IPS DF 4.7 (cell line): ENCODE measurements around the gene C1QTNF6.
"Not testable (repeated sequence)": the region's sequence is repeated elsewhere in the genome, so short reads cannot be mapped to it uniquely, and the experiment has no call there.

Source experiments
- DNase-seq: peaks from one replicate; pipeline ENCODE4 v3.0.0-alpha.2; 2013; ENCODE audit warnings: low spot score; ENCODE audit errors: extremely low read depth

C1QTNF6 gene

DNA sequence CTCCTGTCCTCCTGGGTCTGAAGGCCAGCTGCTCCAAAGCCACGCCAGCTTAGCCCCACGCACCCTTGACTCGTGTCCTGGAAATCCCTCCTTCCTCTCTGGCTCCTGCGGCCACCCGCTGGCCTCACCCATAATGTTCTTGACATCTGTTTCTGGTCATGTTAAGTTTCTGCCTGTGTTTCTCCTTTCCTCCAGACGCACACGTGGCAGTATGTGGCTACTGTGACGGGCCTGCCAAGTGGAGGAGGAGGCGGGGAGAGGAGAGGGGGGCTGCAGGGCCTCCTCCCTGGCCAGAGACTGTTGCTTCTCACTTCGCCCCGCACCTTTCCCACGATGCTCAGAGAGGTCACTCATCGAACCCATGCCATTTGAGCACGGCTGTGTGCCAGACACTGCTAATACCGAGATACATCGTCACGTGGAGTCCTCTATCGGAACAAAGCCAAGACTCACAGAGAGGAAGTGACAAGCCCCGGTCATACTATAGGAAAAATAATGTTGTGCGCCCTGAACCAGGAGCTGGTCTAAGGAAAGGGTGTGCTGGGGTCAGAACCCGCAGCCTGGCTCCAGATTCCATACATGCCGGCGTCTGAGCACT is 11.5 kb downstream of the C1QTNF6 start:
- DNase-seq = no peak

DNA sequence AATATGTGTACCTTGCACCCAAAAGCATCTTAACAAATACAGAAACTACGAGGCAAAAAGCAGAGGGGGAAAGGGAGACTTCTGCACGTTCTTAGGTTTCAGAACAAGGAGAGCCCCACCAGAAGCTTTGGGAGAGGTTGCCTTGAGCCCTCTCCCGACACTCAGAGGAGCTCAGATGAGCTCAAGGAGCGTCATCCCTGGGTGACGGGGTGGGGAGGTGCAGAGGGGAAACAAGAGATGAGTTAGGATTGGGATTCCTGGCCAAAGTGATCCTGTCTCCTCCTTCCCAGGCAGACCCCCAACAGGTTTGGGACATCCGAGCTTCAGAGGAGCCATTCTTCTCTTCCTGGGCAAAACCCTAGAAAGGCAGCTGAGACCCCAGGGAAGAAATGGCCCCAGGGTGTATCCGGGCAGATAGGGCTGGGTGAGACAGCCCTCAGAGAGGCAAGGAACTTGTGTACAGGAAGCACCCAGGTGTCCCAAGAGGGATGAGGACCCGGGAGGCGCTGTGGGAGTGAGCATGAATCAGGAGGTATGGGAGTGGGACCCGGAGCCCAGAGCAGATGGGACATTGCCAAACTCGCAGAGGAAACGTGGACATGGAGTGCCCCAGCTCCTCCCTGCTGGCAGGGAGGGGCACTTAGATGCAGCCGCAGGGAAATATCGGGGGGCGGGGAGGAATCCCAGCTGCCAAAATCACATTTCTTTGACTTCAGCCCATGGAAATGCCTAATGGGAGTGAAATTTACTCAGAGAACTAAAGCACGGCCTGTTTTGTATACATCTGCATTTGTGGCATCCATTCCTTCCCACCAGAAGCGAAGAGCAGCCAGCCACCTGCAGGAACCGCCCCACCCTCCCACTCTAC is 12.4 kb downstream of the C1QTNF6 start:
- no peak for DNase-seq

DNA sequence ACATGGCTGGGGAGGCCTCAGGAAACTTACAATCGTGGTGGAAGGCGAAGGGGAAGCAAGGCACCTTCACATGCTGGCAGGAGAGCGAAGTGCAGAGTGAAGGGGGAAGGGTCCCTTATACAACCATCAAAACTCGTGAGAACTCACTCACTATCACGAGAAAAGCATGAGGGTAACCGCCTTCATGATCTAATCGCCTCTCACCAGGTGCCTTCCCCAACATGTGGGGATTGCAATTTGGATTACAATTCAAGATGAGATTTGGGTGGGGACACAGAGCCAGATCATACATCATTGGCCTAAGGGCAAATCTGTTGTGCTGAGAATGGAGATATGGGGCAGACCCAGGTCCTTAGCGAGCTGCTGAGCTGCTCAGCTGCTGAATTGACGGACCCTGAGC is 13.1 kb downstream of the C1QTNF6 start:
- DNase-seq = no peak

DNA sequence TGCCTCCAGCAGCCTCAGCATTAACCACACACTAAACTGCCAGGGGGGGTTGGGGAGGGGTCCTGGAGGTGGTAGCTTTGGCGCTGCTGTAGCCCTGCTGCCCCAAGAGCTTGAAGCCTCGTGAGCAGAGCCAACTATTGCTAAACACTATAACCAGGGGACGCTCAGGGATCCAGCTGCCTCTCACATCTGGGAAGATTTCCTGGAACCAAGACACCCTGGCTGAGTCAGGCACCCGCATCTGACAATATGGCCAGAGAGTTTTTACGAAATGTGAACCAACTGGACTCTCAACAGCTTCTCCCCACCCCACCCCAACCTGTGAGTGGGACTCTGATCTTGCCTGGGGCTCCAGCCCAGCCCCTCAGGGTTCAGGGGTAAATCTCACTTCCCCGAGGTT is 14.3 kb downstream of the C1QTNF6 start:
- no peak for DNase-seq

DNA sequence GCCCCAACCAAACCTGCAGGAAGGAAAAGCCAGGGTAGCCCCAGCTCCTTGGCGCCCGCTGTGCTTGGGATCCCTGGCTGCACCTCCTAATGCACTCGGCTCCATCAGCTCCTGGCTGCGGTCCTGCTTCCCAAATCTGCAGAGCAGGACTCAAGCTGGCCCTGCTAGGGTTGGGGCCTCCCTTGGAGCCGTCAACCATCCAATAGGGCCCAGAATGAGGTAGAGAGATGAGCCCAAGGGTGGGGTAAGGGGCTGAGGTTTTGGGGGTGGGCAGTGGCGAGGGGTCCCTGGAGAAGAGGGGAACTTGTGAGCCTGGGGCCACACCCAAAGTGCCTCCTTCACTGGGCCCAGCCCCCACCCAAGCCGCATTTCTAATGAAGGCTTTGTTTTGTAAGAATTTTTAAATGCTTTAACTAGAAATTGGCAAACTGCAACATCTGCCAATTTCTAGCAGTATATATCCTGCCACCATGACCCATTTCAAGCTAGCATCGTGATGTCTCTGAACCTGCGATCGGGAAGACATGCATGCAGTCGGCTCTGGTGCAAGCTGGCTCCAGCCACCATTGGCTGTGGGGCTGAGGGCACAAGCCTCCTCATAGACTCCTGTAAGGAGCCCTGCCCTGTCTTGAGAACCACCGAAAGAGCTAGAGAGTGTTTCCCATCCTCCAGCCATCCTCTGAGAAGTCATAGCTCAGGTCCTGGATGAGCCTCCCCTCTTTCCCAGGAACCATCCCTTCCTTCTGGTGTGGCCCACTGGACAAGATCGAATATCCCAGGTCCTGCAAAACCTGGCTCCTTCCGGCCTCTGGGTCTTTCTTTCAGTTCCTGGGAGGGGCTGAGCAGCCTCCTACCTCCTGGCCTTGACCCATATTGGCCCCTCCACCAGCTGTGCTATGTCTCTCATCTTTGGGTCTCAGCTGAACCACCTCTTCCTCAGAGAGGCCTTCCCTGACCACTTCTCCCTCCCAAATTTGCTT is 15.5 kb downstream of the C1QTNF6 start:
- no peak for DNase-seq

DNA sequence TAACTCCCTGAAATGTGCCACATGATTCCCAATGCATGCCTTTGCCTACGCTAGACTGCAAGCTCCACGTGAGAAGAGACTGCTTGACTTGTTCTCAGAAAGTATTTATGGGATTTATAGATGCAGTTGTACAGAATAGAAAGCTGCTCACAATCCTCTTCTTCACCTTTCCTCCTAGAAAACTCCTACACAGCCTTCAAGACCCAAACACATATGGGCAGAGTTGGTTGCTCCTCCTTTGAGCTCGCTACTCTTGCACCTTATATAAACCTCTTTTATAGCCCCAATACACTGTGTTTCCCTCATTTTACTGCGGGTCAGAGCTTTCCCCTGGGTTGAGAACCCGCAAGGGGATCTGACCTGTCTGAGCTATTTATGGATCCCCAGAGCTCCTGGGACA is 16.4 kb downstream of the C1QTNF6 start:
- DNase-seq = no peak

DNA sequence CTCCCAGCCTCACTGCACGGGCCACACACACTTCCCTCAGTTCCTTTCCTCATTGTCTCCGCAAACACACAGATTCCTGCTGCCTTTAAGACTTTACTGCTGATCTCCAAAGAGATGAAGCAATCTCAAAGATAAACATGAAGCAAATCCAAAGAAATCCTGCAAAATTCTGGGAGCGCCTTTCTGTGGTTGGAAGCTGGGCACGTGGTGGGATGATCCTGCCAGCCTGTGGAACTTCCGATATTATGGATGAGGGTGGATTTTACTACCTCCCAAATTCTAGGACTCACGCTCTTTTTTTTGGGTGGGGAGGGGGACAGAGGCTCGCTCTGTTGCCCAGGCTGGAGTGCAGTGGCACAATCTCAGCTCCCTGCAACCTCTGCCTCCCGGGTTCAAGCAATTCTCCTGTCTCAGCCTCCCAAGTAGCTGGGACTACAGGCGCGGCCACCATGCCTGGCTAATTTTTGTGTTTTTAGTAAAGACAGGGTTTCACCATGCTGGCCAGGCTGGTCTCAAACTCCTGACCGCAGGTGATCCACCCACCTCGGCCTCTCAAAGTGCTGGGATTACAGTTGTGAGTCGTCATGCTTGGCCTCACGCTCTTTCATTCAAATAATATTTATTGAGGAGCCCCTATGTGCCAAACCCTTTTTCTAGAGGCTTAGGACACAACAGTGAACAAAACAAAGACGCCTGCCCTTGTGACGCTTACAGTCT is 17.2 kb downstream of the C1QTNF6 start:
- DNase-seq = not testable (repeated sequence)

DNA sequence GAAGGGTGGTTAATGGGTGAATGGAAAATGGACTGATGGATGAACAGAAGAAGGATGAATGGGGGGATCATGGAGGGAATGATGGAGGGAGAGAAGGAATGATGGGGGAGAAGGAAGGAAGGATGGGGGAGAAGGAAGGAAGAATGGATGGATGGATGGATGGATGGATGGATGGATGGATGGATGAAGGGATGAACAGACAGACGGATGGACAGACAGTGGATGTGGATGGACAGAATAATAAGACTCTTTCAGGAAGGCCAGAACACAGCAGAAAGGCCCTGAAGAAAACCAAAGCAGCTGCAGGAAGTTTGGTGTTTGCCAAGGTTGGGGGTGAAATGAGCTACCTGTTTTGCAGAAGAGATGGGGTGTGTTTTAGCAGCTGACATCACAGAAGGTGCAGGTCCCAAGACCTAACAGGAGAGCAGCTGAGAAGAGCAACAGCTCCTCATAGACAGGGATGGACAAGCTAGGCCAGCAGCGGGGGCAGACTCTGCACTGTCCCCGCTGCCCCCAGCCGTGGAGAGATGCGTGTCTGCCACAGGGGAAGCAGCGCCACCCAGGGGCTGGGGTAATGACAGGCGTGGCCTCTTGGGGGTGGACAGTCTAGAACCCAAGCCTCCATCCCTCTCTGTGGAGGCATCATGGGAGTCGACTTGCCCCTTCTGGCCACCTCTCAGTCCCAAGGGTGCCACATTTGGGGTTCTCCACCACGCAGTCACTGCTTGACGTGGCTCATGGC is 17.9 kb downstream of the C1QTNF6 start:
- no peak for DNase-seq

DNA sequence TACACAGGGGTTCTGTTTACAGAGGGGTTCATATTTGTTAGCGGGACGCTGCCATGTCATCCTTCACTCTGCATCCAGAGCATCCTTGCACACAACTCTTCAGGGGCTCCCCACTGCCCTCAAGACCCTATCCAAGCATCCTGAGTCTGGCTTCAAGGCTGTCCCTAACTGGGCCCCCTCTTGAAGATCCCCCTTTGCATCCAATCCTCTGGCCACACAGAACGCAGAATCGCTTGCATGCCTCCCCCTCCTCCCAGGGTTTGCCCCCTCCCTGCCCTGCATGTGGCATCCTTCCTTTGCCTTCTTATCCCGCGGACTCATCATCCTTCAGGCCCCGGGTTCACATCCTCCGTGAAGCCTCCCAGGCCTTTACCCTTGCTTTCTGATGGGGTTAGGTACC is 18.6 kb downstream of the C1QTNF6 start:
- DNase-seq = no peak

DNA sequence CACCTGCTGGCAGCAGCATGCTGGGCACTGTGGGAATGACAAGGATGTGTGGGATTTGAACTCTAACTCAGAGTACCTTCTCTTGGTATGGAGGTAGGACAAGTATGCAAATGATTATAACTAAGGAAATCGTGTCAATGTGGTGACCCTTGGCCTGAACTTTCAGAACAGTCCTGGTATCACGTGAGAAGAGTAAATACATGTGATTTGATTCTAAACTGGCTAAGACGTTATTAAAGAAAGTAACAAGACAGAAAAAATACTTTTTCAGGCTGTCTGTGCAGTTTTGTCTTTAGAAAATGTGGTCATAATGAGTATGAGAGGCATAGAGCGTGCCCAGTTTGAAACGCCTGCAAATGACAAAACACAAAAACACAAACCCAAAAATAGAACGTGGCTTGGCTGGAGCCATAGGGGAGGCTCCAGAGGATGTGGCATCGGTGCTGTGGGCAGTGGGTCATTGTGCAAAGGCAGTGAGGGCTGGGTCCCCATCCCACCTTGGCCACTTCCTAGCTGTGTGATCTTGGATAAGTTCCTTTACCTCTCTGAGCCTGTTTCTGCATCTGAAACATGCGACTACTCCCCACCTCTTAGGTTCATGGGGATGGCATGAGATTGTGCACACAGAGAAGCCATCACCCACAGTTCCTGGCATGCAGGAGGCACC is 19.9 kb downstream of the C1QTNF6 start:
- DNase-seq = no peak

DNA sequence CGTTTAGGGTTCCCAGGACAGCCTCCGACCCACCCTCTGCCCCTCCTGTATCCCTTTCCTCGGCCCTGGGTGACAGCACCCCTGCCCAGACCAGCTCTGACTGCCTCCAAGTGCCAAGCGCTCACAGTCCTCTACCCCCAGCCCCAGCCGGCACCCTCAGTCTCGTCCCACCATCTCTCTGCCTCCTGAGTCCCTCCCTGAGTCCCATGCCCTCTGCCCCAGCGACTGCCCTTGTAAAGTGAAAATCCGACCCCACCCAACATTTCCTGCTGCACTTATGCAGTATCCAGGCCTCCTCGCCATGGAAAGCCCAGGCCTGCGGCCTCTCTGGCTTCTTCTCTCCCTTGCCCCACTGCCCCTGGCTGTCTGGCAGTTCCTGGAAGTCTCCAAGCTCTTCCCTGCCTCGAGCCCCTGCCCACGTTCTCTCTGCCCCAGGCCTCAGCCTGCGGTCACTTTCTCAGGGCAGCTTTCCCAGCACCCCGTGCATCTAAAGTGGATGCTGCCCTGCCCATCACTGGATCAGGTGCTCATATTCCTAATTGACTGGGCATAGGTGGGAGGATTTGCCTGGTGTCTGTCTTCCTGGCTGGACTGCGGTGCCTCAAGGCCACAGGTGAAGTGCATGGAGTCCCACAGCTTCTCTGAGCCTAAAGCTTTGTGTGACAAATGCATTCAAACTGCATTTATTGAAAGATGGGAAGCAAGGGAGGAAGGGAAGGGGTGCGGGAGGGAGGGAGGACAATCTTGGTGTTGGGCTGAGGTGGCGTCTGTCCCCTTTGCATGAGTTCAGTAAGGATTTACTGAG is 20.7 kb downstream of the C1QTNF6 start:
- no peak for DNase-seq

DNA sequence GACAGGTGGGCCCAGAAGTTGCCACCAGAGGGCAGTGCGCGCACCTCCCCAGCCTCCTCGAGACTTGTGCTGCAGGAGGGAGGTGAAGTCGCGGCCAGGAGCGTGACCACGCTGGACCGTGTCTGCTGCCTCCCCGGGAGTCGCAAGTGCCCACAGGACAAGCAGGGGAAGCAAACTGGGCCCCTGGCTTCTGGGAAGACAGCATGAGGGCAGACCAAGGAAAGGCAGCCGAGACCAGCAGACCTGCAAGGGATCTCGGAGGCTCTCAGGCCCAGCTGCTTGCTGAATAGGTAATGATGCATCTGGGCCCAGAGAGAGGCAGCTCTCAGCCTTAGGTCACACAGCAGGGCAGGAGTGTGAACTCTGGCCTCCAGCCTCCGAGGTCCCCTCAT is 21.4 kb downstream of the C1QTNF6 start:
- no peak for DNase-seq

DNA sequence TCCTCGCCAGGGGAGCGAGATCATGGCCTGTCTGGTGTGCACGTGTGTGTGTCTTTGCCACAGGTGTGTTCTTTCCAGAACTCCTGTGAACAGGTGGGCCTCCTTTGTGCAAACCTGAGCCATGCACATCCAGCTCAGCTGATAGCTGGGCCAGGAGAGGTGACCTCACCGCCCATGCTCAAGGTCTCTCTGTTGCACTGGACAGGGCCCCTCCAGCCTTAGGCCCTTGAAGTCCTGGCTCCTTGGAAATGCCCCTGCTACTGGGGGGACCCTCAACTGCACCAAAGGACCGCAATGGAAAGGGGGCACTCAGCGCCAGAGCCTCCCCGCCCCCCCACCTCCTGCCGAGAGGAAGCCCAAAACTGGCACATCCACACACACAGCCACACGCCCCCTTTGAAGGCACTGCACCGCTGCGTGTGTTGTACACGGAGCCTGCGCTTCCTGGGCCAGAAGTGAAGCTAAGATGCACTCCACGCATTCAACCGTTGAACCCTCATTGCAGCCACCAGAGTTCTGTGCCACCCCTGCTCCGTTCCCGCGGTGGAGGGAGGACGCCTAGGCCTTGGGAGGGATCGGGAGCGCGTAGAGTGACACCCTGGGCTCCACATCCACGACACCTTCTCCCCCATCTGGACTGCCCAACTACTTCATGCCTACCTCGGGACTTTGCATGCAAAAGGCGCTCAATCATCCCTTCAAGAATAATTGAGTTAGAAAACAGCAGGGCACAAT is 21.9 kb downstream of the C1QTNF6 start:
- no peak for DNase-seq

DNA sequence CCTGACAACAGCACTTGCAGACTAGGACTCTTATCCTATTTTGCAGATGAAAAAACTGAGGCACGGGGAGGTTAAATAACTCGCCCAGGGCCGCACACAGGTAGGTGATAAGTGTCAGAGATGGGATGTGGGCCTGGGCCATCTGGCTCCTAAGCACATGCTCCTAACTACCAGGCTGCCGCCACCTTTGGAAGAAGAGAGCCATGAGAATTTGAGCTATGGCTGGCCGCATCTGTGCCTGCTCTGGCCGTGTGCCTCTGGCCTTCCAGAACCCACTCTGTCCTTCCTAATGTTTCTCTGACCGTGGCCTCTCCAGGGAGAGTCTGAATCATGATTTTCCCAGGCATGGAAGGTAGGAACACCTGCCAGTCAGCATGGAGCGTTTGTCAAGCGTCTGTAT is 23.0 kb downstream of the C1QTNF6 start:
- DNase-seq = no peak

DNA sequence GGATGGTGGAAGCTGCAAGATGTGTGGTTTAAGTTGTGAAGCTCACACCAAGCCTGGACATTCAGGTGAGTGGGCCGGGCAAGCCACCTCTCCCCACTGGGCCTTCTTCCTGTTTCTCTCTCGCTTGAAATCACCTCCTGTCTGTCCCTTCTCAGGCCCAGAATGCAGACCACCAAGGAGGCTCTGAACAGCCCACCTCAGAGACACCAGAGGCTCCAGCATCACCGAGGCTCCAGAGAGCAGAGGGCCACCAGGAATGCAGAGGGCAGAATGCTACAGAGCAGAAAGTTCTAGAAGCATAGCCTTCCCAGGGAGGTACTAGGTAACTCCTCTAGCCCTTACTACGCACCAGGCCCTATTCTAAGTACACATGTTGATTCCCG is 23.6 kb downstream of the C1QTNF6 start:
- DNase-seq = no peak

DNA sequence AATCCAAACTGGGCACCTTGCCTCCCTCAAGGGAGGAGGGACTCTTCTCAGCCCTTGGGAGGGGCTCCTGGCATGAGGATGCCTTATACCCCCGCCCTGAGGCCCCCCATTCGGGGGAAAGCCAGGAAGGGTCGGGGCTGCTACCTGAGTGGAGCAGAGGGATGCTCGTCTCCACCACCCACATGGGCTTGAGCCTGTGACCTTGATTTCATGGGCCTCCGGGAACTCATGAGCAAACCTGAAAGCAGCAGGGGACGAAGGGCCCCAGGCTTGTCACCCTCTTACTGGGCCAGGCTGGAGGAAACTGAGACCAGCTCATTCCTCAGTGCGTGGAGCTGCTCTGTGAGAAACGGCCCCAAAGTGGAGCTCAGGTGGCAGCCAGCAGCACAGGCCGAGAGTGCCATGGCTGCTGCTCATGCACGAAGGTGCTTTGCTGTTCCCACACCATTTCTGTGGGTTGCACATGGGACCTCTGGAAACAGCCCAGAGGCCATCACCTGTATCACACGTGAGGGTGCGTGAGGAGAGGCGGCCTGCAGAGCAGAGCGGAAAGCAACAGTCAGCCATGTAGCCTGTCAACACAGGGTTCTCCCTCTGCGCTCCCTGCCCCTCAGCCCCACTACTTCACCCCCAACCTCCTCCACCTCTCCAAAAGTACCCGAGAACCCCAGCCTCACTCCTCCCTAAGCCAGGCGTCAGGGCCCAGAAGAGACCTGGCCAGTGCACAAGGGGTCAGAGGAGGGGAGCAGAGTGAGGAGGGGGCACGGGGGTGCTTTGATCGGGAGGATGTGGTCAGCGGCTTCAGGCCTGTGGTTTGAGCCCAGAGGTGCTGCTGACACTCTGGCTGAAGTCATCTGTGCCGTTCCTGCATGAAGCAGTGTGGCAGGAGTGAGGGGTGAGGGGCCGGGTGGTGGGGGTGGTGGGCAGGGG is 24.2 kb downstream of the C1QTNF6 start:
- DNase-seq = no peak

DNA sequence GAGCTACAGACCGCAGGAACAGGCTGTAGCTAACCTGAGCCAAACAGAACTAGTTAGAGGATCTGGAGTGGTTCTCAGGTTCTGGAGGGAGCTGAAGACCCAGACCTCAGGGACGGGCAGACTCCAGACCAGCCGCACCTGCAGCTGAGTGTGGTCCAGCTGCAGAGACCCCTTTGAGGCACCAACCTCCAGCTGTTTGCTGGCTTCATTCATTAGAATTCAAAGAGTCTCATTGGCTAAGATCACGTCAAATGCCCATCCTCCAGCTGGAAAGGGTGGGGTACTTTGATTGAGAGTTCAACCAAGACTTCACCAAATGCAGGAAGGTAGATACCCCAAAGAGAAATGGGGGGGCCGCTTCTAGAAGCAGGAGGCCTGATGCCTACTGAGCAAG is 25.0 kb downstream of the C1QTNF6 start:
- no peak for DNase-seq
